HL-60 (cell line): ENCODE data around the gene CHN1.

Source experiments
- DNase-seq, 2 experiments: peaks; one replicate each; pipeline ENCODE4 v3.0.0-alpha.2; 2010 to 2020; ENCODE audit warnings: low read depth in 1 of 2, low spot score in 1 of 2
- H3K27ac ChIP-seq: fragments of 250-450 bp; sonication (Bioruptor Pico); replicated peaks from 2 replicates; pipeline ENCODE4 v1.5.1; 2020; ENCODE audit warnings: mild to moderate bottlenecking, moderate library complexity
- H3K27me3 ChIP-seq: fragments of 250-450 bp; sonication (Bioruptor Pico); 2 replicates; pipeline ENCODE4 v1.5.1; 2021; ENCODE audit warnings: mild to moderate bottlenecking, moderate library complexity; ENCODE audit not compliant: insufficient read depth, poor library complexity, severe bottlenecking
- H3K4me3 ChIP-seq: replicated peaks from 2 replicates; pipeline ENCODE4 v1.5.1; 2011; ENCODE audit warnings: mild to moderate bottlenecking, control low read depth, low read length; ENCODE audit not compliant: insufficient read depth
- CTCF ChIP-seq: IDR thresholded peaks from one replicate; pipeline ENCODE4 v1.5.1; 2011; ENCODE audit warnings: low read length, control low read depth, inconsistent platforms; ENCODE audit not compliant: insufficient read depth
- GABPA ChIP-seq: IDR thresholded peaks from 2 replicates; pipeline ENCODE4 v1.6.1; 2012; ENCODE audit warnings: low read depth
- POLR2AphosphoS5 ChIP-seq: IDR thresholded peaks from 2 replicates; pipeline ENCODE4 v1.6.1; 2012; ENCODE audit warnings: low read depth
- REST ChIP-seq: IDR thresholded peaks from 2 replicates; pipeline ENCODE4 v1.6.1; 2012; ENCODE audit warnings: low read depth; ENCODE audit not compliant: insufficient replicate concordance
- SPI1 ChIP-seq: IDR thresholded peaks from 2 replicates; pipeline ENCODE4 v1.6.1; 2012; ENCODE audit warnings: low read depth, mild to moderate bottlenecking, borderline replicate concordance

Gene CHN1

GRCh38 chr2:174863183-174863582, 142.0 kb downstream of the CHN1 start:
- no peak overlapping the region for H3K4me3 ChIP-seq
- no peak for DNase-seq
- H3K27ac ChIP-seq = no peak overlapping the region
- TF ChIP-seq SPI1 (no peak), POLR2AphosphoS5 (no peak), CTCF (no peak), GABPA (no peak), REST (no peak)
- H3K27me3 ChIP-seq = peaks cover 5% of the 10 kb centered on the region

- H3K27me3 ChIP-seq = peaks cover 2% of the 10 kb centered on the region
- H3K27ac ChIP-seq = no peak overlapping the region
- DNase-seq = no peak
- no peak overlapping the region for H3K4me3 ChIP-seq
- TF ChIP-seq POLR2AphosphoS5 (no peak), CTCF (no peak), SPI1 (no peak), REST (no peak), GABPA (no peak)
These were observed 145.5 kb downstream of the CHN1 start for GRCh38 chr2:174859563-174860169.

GRCh38 chr2:174858745-174859144, 146.4 kb downstream of the CHN1 start:
- H3K27me3 ChIP-seq = peaks cover 4% of the 10 kb centered on the region
- no peak overlapping the region for H3K4me3 ChIP-seq
- DNase-seq = no peak
- TF ChIP-seq REST = no peak
- no peak for TF ChIP-seq POLR2AphosphoS5
- TF ChIP-seq SPI1 = no peak
- TF ChIP-seq CTCF = no peak
- TF ChIP-seq GABPA = no peak
- no peak overlapping the region for H3K27ac ChIP-seq
